ENCODE results near the gene FAM193B.

DNA sequence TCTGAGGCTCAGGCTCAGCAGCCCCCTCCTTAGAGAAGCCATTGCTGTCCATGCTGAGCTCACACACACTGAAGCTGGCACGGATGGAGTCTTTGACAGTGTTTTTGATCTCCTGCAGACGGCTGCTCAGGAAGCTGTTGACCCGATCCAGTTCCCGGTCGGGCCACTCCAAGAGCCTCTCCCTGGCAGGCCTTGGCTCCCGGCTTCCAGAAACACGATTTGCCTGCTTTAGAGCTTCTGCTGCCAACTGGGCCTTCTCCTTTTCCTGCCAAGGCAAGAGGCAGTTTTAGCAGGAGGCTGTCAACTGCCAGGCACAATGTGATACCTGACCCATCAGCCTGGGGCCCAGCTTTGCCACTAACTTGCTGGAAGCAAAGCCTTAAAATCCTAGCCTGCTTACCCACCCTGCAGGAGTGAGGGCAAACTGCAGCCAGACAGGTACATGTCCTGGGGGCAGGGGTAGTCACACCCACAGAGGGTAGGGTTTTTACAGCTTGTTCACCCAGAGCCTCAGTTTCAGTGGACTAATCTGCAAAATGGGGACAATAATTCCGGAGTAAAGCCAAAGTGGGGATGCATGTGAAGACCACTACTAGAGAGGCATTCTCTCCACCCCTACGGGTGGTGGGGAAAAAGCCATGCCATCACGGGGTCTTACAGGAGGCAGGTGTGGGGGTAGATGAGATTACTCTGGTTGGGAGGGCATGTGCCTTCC, 29.3 kb downstream of the FAM193B start:
- TF ChIP-seq TAF1 (IDR thresholded peaks at IDR 0.05; ENCODE audit: borderline replicate concordance, low read depth, low read length) (no peak), POLR2A (IDR thresholded peaks at IDR 0.05; ENCODE audit: low read depth, low read length) (no peak)
